Midbrain (tissue), 1 donor: Measurements from ENCODE around the gene OTOF.

Experiments
- DNase-seq: peaks from one replicate; lab custom pipeline; 2025; lab: John Stamatoyannopoulos, UW

OTOF gene

GRCh38 chr2:26464390-26465265, 13.3 kb downstream of the OTOF start:
- no peak for DNase-seq

- DNase-seq = no peak
Measured at GRCh38 chr2:26463244-26464192, 14.4 kb downstream of the OTOF start.

DNA sequence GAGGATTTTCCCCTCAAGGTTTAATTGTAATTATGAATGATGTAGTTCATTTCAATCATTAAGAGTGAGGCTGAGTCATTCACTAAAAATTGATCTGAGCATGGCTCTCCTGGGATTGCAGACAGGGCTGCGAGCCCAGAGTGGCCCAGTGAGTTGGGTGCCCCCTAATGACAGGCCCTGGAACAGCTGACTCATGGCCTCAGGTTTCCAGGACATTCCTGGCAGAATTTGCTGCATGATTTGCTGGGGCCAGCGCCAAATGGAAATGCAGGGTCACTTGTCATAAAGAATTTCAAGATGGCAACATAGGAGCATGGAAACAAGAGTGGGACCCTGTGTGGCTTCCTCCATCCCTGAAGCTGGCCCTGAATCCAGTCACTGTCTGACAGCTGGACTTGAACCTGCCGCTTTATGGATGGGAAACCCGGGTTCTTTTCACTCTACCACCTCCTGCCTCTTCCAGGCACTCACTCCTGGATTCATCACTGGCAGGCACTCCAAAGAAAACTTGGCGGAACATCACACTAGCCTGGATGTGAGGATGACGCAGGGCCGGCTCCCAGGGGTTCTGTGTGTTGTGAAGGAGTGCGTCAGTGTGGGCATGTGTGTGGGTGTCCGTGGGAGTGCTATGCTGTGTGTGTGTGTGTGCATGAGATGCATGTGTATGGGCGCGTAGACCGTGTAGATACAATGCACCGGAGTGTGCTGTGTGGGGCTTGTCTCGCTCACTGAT, 15.2 kb downstream of the OTOF start:
- no peak for DNase-seq

- no peak for DNase-seq
Measured at GRCh38 chr2:26462100-26462499, 15.8 kb downstream of the OTOF start.

- DNase-seq = no peak
Measured at GRCh38 chr2:26461601-26462023, 16.3 kb downstream of the OTOF start.

- no peak for DNase-seq
Measured at GRCh38 chr2:26460613-26461031, 17.3 kb downstream of the OTOF start.

DNA sequence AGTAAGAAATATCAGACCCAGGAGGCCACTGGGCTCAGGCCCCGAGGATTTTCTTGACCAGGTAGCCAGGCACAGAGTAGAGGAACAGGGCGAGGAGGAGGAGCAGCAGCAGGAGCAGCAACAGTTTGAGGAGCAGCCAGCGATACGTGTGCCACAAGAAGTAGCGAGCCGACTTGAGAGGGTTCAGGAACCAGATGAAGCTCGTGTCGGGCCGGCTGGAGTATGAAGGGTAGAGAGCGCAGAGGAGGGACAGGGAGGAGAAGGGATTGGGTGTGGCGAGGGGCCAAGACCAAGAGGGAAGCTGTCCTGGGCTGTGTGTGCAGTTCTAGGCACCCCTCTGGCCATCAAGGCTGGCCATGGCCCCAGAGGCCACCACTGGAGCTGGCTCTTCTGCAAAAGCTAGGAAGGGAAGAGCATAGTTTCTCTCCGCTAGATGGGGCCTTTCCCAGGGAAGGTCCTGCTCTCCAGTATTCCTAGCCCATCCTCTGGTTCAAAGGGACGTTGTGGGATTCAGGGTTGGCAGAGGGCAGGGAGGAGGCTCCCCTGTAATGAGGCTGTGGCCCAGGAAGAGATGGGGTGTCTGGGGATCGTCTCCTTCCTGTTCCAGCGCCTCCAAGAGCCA, 17.8 kb downstream of the OTOF start:
- DNase-seq = no peak

- DNase-seq = no peak
Measured at GRCh38 chr2:26458365-26459042, 19.4 kb downstream of the OTOF start.

DNA sequence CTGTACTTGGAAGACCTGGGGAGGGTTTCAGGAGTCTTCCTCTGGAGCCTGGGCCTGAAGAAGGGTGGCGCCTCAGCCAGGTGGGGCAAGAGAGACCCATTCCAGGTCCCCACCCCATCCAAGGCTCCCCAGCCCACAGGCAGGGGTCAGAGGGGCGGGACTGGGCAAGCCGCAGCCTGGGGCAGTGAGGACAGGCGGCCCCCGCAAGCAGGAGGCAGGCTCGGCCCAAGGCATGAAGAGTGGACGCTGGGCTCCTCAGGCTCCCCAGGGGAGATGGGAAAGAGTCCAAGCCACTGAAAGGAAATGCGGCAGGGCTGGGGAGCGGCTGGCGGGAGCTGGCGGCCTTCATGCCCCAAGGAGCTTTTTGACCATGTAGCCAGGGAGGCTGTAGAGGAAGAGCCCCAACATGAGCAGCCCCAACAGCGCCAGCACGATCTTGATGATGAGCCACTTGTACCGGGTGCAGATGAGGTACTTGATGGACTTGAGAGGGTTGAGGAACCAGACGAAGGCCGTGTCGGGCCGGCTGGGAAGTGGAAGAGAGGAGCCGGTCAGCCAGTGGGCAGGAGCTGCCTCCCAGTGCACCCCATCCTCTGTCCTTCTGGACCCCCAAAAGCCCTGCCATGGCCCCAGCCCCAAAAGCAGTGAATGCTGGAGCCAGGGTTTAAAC, 20.1 kb downstream of the OTOF start:
- DNase-seq = no peak

DNA sequence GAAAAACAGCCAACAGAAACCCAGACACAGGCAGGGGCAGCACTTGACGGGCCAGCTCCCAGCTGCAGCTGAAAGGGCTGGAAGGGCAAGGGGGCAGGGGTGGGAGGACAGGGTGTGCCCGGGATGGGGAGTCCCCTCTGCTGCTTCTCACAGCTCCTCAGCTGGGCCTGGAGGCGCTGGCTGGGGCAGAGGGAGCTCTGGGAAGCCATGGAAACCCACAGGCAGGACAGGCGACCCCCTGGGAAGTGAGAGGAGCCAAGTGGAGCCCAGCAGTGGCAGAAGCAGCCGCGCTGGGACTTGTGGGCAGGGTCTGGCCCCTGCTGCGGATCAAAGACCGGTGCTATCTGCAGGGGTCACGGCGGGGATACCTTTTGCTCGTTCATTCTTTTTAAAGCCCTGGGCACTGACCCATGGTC, 20.7 kb downstream of the OTOF start:
- DNase-seq = no peak

DNA sequence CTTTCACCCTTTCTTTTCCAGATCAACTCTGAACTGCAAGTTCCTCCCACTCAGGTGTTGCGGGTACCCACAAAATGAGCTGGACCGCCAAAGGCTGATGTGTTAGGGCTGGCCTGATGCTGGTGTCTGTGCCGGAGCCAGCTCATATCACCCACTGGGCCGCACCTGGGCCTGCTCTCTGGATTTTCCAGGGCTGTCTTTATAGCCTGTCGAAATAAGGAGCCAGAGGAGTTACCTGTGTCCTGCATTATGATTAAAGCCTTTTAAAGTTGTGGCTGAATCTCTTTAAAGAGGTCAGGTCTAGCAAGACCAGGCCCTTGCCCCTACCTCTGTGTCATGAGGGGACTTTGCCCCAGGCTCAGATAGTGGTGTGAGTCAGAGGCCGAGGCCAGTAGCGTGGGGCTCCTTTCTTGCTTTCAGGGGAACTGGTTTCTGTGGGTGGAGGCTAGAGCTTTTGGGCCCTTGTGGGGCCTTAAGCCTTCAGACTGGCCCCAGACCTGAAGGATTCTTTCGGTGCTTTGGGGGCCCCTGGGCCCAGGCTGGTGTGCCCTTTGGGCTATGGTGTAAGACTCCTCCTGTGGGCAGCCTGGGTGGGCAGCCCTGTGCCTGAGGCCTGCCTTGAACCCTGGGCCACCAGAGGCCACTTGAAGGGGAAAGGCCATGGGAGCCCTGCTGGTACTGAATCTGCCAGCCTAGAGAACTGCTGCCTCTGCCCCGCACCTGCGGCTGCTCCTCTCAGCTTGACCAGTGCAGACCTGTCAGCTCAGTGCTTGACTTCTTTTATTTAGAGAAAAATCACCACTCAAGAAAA, 21.3 kb downstream of the OTOF start:
- no peak for DNase-seq

GRCh38 chr2:26455670-26456439, 22.1 kb downstream of the OTOF start:
- no peak for DNase-seq

- DNase-seq = no peak
Measured at GRCh38 chr2:26455037-26455669, 22.8 kb downstream of the OTOF start.

DNA sequence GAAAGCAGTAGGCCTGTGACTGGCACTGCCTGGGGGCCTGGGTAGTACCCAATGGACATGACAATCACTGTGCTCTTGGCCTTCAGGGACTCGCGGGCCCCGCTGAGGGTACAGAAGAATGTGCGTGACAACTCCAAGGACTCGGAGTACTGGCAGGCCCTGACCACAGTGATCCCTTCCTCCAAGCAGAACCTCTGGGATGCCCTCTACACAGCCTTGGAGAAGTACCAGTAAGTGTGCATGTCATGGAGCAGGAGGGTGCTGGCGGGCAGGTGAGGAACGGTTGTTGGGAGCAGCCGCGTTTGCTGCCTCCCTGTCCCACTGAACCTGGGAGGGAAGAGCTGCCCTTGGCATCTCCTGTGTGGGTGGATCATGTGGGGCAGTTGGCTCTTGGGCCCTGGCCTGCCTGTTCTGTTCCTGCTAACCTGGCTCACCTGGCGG, 23.3 kb downstream of the OTOF start:
- DNase-seq = no peak

GRCh38 chr2:26453421-26454329, 24.2 kb downstream of the OTOF start:
- no peak for DNase-seq

- no peak for DNase-seq
Measured at GRCh38 chr2:26451700-26452099, 26.2 kb downstream of the OTOF start.

- no peak for DNase-seq
Measured at GRCh38 chr2:26450031-26450635, 27.8 kb downstream of the OTOF start.
